ENCODE data around the gene MLF1.

DNA sequence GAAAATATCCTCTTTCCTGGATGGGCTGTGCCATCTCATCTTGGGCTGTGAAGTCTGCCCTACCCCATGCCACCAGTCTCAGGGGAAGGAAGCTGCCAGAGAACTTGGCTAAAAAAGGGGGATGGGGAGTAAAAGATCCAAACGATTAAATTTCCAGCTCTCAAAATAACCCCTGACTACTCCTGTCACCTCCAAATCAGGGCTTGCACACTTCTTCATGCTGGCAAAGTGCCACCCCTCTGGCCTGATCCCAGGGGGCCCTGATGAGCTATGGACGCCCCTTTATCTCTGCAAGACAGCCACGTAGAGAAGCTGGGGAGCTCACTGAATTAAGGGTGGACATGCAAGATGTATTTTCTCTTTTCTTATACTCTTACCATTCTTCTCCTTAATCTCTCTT lies 1.2 kb upstream of the MLF1 start:
- TF ChIP-seq, protein P1, sequence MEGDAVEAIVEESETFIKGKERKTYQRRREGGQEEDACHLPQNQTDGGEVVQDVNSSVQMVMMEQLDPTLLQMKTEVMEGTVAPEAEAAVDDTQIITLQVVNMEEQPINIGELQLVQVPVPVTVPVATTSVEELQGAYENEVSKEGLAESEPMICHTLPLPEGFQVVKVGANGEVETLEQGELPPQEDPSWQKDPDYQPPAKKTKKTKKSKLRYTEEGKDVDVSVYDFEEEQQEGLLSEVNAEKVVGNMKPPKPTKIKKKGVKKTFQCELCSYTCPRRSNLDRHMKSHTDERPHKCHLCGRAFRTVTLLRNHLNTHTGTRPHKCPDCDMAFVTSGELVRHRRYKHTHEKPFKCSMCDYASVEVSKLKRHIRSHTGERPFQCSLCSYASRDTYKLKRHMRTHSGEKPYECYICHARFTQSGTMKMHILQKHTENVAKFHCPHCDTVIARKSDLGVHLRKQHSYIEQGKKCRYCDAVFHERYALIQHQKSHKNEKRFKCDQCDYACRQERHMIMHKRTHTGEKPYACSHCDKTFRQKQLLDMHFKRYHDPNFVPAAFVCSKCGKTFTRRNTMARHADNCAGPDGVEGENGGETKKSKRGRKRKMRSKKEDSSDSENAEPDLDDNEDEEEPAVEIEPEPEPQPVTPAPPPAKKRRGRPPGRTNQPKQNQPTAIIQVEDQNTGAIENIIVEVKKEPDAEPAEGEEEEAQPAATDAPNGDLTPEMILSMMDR (conservative IDR thresholded peaks at IDR 0.05; ENCODE audit: low read length): no peak
- no peak for TF ChIP-seq EZH2phosphoT487 (IDR thresholded peaks at IDR 0.05; ENCODE audit: borderline replicate concordance)
